Measurements from ENCODE around the gene PISD.
A peak's percentile ranks its signal among the peaks of the same experiment; 100 is the strongest.
"Not testable (repeated sequence)": the region's sequence is repeated elsewhere in the genome, so short reads cannot be mapped to it uniquely, and the experiment has no call there.

The PISD gene

GRCh38 chr22:31604746-31605705 lies 57.0 kb downstream of the PISD start:
- DNase-seq: no peak

GRCh38 chr22:31604137-31604705 lies 57.8 kb downstream of the PISD start:
- no peak for DNase-seq

GRCh38 chr22:31603574-31603973 lies 58.4 kb downstream of the PISD start:
- no peak for DNase-seq

- no peak for DNase-seq
These were observed 58.9 kb downstream of the PISD start for GRCh38 chr22:31603081-31603525.

- no peak for DNase-seq
These were observed 59.6 kb downstream of the PISD start for GRCh38 chr22:31602259-31602952.

- DNase-seq: no peak
These were observed 66.7 kb downstream of the PISD start for GRCh38 chr22:31595271-31595670.

GRCh38 chr22:31590161-31590560 lies 71.9 kb downstream of the PISD start:
- not testable (repeated sequence) for DNase-seq

- DNase-seq: no peak
These were observed 72.9 kb downstream of the PISD start for GRCh38 chr22:31588970-31589675.

GRCh38 chr22:31586137-31586920 lies 75.7 kb downstream of the PISD start:
- DNase-seq: no peak

GRCh38 chr22:31585161-31585859 lies 76.7 kb downstream of the PISD start:
- no peak for DNase-seq

GRCh38 chr22:31584804-31585160 lies 77.2 kb downstream of the PISD start:
- DNase-seq: no peak

- no peak for DNase-seq
These were observed 78.0 kb downstream of the PISD start for GRCh38 chr22:31583861-31584485.

GRCh38 chr22:31579835-31580242 lies 82.2 kb downstream of the PISD start:
- peak; percentile 27 for DNase-seq

GRCh38 chr22:31578171-31578570 lies 83.8 kb downstream of the PISD start:
- no peak for DNase-seq

- DNase-seq: no peak
These were observed 84.3 kb downstream of the PISD start for GRCh38 chr22:31577711-31578110.

- no peak for DNase-seq
These were observed 86.8 kb downstream of the PISD start for GRCh38 chr22:31575190-31575589.

- DNase-seq: no peak
These were observed 87.9 kb downstream of the PISD start for GRCh38 chr22:31574055-31574670.

- DNase-seq: no peak
These were observed 89.1 kb downstream of the PISD start for GRCh38 chr22:31572939-31573338.

GRCh38 chr22:31569126-31569525 lies 92.9 kb downstream of the PISD start:
- no peak for DNase-seq
